GM19463 (cell line): ENCODE results near the gene MCM7.
A peak's percentile ranks its signal among the peaks of the same experiment; 100 is the strongest.
"Not testable (repeated sequence)": the region's sequence is repeated elsewhere in the genome, so short reads cannot be mapped to it uniquely, and the experiment has no call there.

ENCODE experiments used
- ATAC-seq: cut with Tn5 transposase; IDR thresholded peaks from one replicate; pipeline ENCODE4 v1.9.1; 2021; ENCODE audit warnings: mild to moderate bottlenecking, moderate library complexity; ENCODE audit not compliant: unreplicated experiment

The MCM7 gene

GRCh38 chr7:100101016-100101862, at the start of gene MCM7, which contains the start of gene AP4M1:
MCM7 (minus strand) TSS chr7:100101397; CDS start chr7:100101294, 103 bp downstream.
AP4M1 (plus strand) TSS chr7:100101643; CDS start chr7:100101715, 72 bp downstream.
- ATAC-seq, result peak; percentile 88

DNA sequence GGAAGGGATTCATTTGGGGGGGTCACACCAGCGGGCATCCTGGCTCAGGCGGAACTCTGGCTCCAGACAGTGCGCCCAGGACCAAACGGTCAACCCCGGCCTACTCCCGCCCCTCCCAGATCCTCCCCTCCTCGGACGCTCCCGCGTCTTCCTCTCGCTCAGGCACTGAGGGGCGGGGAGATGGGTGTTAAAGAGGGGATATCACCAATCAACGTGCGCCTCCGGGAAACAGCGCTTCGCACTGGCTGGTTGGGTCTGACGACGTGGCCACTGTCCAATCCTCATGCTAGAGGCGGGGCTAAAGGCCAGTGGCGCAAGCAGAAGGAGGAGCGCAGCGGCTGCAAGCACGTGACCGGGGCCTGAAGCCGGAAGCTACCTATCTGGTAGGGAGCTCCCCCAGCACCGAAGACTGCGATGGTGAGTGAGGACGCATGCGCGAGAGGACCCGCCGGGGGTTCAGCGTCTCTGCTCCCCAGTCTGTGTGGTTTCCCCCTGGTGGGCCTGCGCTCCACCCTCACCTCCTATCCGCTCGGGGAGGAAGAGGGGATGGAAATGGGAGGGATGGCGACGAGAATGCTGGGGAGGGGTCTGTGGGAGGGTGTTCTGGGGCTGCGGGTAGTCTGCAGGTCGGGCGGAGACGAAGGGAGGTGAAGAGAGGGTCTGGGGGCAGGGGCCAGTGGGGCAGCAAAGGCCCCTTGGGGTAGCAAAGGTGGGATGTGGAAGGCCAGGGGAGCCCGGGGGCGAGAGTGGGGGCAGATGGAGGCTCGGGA, 47.5 kb upstream of the MCM7 start, which contains the start of gene LAMTOR4:
Gene LAMTOR4 (plus strand): TSS at position 360 of the 770 bp plus-strand sequence. CDS start 55 bp downstream, at position 415.
- ATAC-seq, result peak; percentile 98

- ATAC-seq, result no peak
Observed at GRCh38 chr7:100148225-100148558, 47.0 kb upstream of the MCM7 start.

DNA sequence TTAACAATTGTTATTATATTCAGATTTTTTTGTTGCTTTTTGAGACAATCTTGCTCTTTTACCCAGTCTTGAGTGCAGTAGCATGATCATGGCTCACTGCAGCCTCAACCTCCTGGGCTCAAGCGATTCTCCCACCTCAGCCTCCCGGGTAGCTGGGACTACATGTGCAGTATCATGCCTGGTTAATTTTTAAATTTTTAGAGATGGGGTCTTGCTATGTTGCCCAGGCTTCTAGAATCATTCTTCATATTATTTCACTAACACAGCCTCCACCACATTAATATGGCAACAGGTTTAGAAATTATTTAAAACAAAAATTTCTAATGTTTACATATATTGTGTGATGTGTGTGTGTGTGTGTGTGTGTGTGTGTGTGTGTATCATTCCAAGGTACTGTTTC, 46.1 kb upstream of the MCM7 start:
- ATAC-seq, result no peak

DNA sequence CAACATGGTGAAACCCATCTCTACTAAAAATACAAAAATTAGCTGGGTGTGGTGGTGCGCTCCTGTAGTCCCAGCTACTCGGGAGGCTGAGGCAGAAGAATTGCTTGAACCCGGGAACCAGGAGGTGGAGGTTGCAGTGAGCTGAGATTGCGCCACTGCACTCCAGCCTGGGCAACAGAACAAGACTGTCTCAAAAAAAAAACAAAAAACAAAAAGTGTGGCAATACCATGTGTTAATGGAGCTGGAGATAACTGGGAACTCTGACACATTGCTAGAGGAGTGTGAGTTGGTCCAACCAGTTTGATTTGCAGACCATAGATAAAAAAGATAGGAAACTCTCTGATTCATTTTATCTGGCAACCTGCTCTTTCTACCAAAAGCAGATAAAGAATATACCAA, 45.2 kb upstream of the MCM7 start:
- ATAC-seq, result not testable (repeated sequence)

DNA sequence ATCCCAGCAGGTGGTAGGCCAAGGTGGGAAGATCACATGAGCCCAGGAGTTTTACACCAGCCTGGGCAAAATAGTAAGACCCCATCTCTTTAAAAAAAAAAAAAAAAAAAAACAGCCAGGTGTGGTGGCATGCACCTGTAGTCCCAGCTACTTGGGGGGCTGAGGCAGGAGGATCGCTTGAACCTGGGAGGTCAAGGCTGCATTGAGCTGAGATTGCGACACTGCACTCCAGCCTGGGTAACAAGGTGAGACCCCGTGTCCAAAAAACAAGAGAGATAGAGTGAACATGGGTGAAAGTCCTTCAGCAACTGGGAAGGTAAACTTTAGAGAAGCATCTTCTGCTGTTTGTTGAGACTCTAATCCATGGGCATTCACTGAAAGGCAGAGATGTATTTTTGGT, 41.3 kb upstream of the MCM7 start:
- ATAC-seq, result no peak

DNA sequence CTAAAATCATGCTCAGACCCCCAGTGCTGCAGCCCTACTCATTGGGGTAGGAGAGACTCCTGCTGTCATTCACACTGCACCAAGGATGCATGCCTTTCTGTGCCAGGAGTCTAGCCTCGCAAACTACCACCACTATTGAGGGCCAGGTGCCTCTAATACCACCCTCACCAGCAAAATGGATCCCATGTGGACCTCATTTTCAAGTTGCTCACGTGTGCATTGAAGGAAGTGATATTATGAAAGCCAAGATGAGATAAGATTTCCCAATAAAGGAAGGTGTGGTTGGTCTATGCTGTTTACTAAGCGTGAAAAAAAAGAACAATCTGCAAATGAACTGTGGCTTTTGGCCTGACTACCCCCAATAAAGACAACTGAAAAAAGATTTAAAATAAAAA, 40.4 kb upstream of the MCM7 start:
- ATAC-seq, result no peak

DNA sequence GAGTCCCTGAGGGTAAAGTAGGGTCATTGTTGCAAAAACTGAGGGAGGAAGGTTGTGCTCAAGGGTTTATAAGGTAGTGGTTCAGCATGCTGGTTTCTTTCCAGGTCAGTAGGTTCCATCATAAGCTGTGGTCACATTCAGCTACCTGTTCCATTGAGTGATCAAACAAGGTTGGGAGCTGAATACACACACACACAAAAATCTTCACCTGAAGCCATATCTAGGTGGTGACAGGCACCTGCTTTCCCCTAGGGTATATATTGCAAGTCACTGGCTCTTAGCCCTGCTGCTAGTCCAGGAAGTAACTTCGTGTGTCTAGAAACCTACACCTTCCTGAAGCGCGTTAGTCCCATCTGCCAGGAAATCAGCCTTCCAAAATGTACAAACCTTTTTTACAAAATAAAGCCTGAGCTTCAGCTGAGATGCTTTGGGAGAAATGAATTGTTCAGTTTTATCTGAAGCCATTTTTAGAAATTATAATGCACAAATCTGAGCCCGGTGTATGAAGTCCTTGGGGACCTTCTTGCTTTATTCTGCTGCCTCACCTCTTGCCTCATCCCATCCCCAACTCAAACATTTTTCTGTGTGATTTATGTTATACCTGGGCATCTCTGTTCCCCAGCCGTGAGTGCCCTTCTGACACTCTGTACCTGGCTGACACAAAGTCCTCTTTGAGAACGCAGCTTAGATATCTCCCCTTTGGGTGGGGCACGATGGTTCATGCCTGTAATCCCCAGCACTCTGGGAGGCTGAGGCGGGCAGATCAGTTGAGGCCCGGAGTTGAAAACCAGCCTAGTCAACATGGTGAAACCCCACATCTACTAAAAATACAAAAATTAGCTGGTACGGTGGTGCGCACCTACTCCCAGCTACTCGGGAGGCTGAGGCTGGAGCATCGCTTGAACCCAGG, 36.9 kb upstream of the MCM7 start:
- no peak for ATAC-seq

GRCh38 chr7:100132697-100133151, 31.5 kb upstream of the MCM7 start:
- ATAC-seq, result peak; percentile 54

DNA sequence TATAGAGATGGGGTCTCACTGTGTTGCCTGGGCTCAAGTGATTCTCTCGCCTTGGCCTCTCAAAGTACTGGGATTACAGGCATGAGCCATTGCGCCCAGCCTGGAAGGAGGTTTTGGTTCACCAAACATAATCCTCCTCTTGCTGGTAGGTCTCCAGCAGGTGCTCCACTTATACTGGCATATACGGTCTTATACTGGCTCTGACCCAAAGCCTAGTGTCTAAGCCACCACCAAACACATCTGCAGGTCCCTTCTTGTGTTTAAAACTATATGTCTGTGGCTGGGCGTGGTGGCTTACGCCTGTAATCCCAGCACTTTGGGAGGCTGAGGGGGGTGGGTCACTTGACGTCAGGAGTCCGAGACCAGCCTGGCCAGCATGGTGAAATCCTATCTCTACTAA, 30.9 kb upstream of the MCM7 start:
- ATAC-seq, result no peak

GRCh38 chr7:100130608-100131453, 29.6 kb upstream of the MCM7 start:
- ATAC-seq, result no peak

- not testable (repeated sequence) for ATAC-seq
Observed at GRCh38 chr7:100130220-100130607, 29.0 kb upstream of the MCM7 start.

GRCh38 chr7:100128637-100128963, 27.4 kb upstream of the MCM7 start:
- no peak for ATAC-seq

GRCh38 chr7:100127866-100128636, 26.9 kb upstream of the MCM7 start:
- ATAC-seq, result no peak

- peak; percentile 60 for ATAC-seq
Observed at GRCh38 chr7:100126931-100127865, 26.0 kb upstream of the MCM7 start, which contains the start of gene MBLAC1. MBLAC1 (plus strand) TSS chr7:100126967; CDS start chr7:100127396, 429 bp downstream.

DNA sequence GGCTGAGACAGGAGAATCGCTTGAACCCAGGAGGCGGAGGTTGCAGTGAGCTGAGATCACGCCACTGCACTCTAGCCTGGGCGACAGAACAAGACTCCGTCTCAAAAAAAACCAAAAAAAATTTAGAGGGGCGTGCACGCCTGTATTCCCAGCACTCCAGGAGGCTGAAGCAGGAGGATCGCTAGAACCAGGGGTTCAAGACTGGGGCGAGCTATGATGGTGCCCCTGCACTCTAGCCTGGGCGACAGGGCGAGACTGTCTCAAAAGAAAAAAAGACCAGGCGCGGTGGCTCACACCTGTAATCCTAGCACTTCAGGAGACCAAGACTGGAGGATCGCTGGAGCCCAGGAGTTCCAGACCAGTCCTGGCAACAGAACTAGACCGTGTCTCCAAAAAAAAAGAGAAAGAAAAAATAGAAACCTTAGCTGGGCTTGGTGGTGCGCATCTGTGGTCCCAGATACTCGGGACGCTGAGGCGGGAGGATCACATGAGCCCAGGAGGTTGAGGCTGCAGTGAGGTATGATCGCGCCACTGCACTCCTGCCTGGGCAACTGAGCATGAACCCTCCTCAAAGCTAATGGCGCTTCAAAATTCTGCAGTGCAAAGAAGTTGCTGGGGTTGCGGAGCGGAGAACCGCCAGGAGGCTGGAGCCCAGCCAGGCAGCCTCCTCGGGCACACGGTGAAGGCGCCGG, 25.2 kb upstream of the MCM7 start:
- ATAC-seq, result peak; percentile 23
